Measurements from ENCODE around the gene SAMD14.

GRCh38 chr17:50172936-50173334 is 43.0 kb upstream of the SAMD14 start:
- TF ChIP-seq TCF4 (CRISPR knock-in tag; IDR thresholded peaks at IDR 0.05; ENCODE audit: borderline replicate concordance) = no peak
- TF ChIP-seq, protein P1, sequence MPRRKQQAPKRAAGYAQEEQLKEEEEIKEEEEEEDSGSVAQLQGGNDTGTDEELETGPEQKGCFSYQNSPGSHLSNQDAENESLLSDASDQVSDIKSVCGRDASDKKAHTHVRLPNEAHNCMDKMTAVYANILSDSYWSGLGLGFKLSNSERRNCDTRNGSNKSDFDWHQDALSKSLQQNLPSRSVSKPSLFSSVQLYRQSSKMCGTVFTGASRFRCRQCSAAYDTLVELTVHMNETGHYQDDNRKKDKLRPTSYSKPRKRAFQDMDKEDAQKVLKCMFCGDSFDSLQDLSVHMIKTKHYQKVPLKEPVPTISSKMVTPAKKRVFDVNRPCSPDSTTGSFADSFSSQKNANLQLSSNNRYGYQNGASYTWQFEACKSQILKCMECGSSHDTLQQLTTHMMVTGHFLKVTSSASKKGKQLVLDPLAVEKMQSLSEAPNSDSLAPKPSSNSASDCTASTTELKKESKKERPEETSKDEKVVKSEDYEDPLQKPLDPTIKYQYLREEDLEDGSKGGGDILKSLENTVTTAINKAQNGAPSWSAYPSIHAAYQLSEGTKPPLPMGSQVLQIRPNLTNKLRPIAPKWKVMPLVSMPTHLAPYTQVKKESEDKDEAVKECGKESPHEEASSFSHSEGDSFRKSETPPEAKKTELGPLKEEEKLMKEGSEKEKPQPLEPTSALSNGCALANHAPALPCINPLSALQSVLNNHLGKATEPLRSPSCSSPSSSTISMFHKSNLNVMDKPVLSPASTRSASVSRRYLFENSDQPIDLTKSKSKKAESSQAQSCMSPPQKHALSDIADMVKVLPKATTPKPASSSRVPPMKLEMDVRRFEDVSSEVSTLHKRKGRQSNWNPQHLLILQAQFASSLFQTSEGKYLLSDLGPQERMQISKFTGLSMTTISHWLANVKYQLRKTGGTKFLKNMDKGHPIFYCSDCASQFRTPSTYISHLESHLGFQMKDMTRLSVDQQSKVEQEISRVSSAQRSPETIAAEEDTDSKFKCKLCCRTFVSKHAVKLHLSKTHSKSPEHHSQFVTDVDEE (CRISPR knock-in tag; IDR thresholded peaks at IDR 0.05) = no peak
- no peak for TF ChIP-seq ARNTL (CRISPR knock-in tag; IDR thresholded peaks at IDR 0.05; ENCODE audit: borderline replicate concordance, low read depth)
- TF ChIP-seq OSR1 (CRISPR knock-in tag; IDR thresholded peaks at IDR 0.05) = no peak
- TF ChIP-seq, protein P2, sequence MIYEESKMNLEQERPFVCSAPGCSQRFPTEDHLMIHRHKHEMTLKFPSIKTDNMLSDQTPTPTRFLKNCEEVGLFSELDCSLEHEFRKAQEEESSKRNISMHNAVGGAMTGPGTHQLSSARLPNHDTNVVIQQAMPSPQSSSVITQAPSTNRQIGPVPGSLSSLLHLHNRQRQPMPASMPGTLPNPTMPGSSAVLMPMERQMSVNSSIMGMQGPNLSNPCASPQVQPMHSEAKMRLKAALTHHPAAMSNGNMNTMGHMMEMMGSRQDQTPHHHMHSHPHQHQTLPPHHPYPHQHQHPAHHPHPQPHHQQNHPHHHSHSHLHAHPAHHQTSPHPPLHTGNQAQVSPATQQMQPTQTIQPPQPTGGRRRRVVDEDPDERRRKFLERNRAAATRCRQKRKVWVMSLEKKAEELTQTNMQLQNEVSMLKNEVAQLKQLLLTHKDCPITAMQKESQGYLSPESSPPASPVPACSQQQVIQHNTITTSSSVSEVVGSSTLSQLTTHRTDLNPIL (CRISPR knock-in tag; IDR thresholded peaks at IDR 0.05; ENCODE audit: low read depth) = no peak
- no peak for TF ChIP-seq ZNF8 (CRISPR knock-in tag; IDR thresholded peaks at IDR 0.05)
- TF ChIP-seq, protein P3, sequence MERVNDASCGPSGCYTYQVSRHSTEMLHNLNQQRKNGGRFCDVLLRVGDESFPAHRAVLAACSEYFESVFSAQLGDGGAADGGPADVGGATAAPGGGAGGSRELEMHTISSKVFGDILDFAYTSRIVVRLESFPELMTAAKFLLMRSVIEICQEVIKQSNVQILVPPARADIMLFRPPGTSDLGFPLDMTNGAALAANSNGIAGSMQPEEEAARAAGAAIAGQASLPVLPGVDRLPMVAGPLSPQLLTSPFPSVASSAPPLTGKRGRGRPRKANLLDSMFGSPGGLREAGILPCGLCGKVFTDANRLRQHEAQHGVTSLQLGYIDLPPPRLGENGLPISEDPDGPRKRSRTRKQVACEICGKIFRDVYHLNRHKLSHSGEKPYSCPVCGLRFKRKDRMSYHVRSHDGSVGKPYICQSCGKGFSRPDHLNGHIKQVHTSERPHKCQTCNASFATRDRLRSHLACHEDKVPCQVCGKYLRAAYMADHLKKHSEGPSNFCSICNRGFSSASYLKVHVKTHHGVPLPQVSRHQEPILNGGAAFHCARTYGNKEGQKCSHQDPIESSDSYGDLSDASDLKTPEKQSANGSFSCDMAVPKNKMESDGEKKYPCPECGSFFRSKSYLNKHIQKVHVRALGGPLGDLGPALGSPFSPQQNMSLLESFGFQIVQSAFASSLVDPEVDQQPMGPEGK (CRISPR knock-in tag; IDR thresholded peaks at IDR 0.05; ENCODE audit: borderline replicate concordance) = no peak
- no peak for TF ChIP-seq ZC3H10 (CRISPR knock-in tag; IDR thresholded peaks at IDR 0.05)
- no peak for TF ChIP-seq CSDC2 (CRISPR knock-in tag; IDR thresholded peaks at IDR 0.05)
- TF ChIP-seq TOX (CRISPR knock-in tag; IDR thresholded peaks at IDR 0.05; ENCODE audit: borderline replicate concordance) = no peak
- no peak for TF ChIP-seq GLIS3 (CRISPR knock-in tag; IDR thresholded peaks at IDR 0.05)
- TF ChIP-seq RARB (CRISPR knock-in tag; IDR thresholded peaks at IDR 0.05) = no peak
